A673 (cell line): ENCODE data around the gene PMPCA. TPM values are rescaled to one million over a fixed set of nuclear protein-coding genes. Genes with fewer than 3 reads are reported as not detected.

Experiments used
- BruUV-seq: library from RNA; stranded (reverse); fragments of 400-500 nt; replicated peaks from 2 replicates; lab custom pipeline; 2021; lab: Mats Ljungman, UMichigan
- CTCF ChIA-PET: fragments of 300-600 bp; sonication (Branson Sonifier 250); formaldehyde crosslinking; loops from one replicate; lab custom pipeline; 2022; ENCODE audit warnings: antibody characterized with exemption; lab: Charles Lee
- POLR2A ChIA-PET: fragments of 300-600 bp; sonication (Branson Sonifier 250); formaldehyde crosslinking; loops from one replicate; lab custom pipeline; 2022; ENCODE audit warnings: antibody characterized with exemption; ENCODE audit not compliant: low non-redundant PET; lab: Charles Lee
- DNase-seq: peaks from one replicate; pipeline ENCODE4 v3.0.0-alpha.2; 2015; ENCODE audit warnings: low spot score
- H3K27ac ChIP-seq: fragments of 200-600 bp; sonication (generic); 2 replicates; pipeline ENCODE4 v1.5.1; 2016; ENCODE audit warnings: mixed run types, low read depth, mild to moderate bottlenecking, mixed read lengths, antibody characterized with exemption, low read length; ENCODE audit not compliant: poor library complexity, severe bottlenecking
- H3K27me3 ChIP-seq: fragments of 200-600 bp; sonication (generic); replicated peaks from 2 replicates; pipeline ENCODE4 v1.6.1; 2017; ENCODE audit warnings: mixed run types, low read depth, mild to moderate bottlenecking, mixed read lengths, antibody characterized with exemption, low read length; ENCODE audit not compliant: insufficient read depth, poor library complexity
- H3K36me3 ChIP-seq: fragments of 200-600 bp; sonication (generic); 2 replicates; pipeline ENCODE4 v1.6.1; 2016; ENCODE audit warnings: mixed run types, mild to moderate bottlenecking, mixed read lengths, antibody characterized with exemption, low read length; ENCODE audit not compliant: insufficient read depth, poor library complexity, severe bottlenecking
- H3K4me1 ChIP-seq: fragments of 200-600 bp; sonication (generic); 2 replicates; pipeline ENCODE4 v1.6.1; 2017; ENCODE audit warnings: mixed run types, mild to moderate bottlenecking, mixed read lengths, antibody characterized with exemption, low read length; ENCODE audit not compliant: insufficient read depth, poor library complexity, severe bottlenecking
- H3K4me3 ChIP-seq: fragments of 200-600 bp; sonication (generic); 2 replicates; pipeline ENCODE4 v1.5.1; 2016; ENCODE audit warnings: low read depth, mixed run types, mild to moderate bottlenecking, mixed read lengths, low read length; ENCODE audit not compliant: poor library complexity, severe bottlenecking
- H3K9me3 ChIP-seq: fragments of 200-600 bp; sonication (generic); 2 replicates; pipeline ENCODE4 v1.6.1; 2016; ENCODE audit warnings: mixed run types, low read depth, mild to moderate bottlenecking, mixed read lengths, antibody characterized with exemption, low read length; ENCODE audit not compliant: poor library complexity, severe bottlenecking
- EZH2 ChIP-seq: fragments of 200-600 bp; sonication (generic); IDR thresholded peaks from 2 replicates; pipeline ENCODE4 v1.6.1; 2017; ENCODE audit warnings: borderline replicate concordance, low read depth, mild to moderate bottlenecking, mixed read lengths, antibody characterized with exemption, low read length; ENCODE audit not compliant: poor library complexity, severe bottlenecking
- intact Hi-C: fragments of 100-400 bp; cut with micrococcal nuclease; formaldehyde crosslinking; loops from one replicate; pipeline ENCODE4 v1.10.0; 2022; ENCODE audit not compliant: unreplicated experiment
- total RNA-seq: library from RNA; stranded (reverse); gene quantifications from 2 replicates; pipeline ENCODE4 v1.2.3, GENCODE V29; 2021
- TF ChIP-seq, protein P1 (sequence below): fragments of 300-800, 200-600 bp; sonication (generic); conservative IDR thresholded peaks from 2 replicates; pipeline ENCODE4 v1.5.1; 2017; ENCODE audit warnings: low read depth, mild to moderate bottlenecking, antibody characterized with exemption, low read length, moderate library complexity, mixed read lengths

PMPCA gene
- total RNA-seq, 1 experiment from 2014 or later = 94.8 TPM

DNA sequence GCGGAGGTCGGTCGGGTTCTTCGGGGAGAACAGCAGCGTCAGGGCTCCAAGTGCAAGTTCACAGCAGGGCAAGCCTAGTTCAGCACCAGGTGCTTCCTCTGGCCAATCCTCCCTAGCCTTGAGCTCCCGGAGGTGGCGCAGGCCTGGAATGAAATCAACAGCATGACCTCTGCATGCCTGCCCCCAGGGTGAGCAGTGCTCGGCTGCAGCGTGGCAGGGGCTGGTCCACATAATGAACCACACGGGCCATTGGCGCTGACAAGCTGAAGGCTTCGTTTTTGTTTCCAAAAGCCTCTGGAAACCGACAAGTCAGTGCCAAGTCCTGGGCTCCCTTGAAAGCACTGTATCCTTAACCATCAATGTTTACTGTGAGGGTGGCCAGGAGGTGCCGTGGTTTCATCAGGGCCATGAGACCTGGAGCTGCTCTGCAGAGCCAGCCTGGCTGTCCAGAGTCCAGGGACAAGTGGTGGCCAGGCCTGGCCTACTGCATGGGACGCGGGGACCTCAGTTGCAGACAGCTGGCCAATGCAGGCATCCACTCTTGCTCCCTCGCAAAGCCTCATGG lies 31.3 kb downstream of the PMPCA start:
- Histone ChIP-seq H3K9me3 (no peaks in the 10 kb centered on the region), H3K27ac (no peak overlapping the region), H3K36me3 (peaks cover 52% of the 10 kb centered on the region), H3K27me3 (no peaks in the 10 kb centered on the region), H3K4me1 (peaks cover 15% of the 10 kb centered on the region), H3K4me3 (no peak overlapping the region)
- no TSS peak for BruUV-seq
- intact Hi-C loops = no loop called here
- ChIA-PET CTCF (no interaction called here), POLR2A (no interaction called here)
- no peak for TF ChIP-seq EZH2
- TF ChIP-seq, protein P1, sequence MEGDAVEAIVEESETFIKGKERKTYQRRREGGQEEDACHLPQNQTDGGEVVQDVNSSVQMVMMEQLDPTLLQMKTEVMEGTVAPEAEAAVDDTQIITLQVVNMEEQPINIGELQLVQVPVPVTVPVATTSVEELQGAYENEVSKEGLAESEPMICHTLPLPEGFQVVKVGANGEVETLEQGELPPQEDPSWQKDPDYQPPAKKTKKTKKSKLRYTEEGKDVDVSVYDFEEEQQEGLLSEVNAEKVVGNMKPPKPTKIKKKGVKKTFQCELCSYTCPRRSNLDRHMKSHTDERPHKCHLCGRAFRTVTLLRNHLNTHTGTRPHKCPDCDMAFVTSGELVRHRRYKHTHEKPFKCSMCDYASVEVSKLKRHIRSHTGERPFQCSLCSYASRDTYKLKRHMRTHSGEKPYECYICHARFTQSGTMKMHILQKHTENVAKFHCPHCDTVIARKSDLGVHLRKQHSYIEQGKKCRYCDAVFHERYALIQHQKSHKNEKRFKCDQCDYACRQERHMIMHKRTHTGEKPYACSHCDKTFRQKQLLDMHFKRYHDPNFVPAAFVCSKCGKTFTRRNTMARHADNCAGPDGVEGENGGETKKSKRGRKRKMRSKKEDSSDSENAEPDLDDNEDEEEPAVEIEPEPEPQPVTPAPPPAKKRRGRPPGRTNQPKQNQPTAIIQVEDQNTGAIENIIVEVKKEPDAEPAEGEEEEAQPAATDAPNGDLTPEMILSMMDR = no peak
- DNase-seq = no peak

DNA sequence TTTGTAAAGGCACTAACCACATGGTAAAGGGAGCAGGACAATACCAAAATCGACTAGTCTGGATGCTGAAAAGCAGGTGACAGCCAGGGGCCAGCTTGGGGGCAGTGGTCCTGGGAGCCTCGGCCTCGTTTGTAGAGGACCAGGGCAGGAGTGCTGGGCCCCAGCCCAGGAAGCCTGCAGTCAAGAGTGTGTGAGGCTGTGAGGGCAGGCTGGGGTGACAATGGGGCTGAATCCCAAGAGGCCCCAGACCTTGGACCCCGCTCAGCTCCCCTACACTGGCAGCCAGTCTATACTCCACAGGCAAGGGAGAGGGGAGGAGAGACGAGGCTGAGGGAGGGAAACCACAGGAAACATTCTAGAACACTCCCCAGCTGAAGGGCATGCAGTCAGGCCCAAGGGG lies 31.8 kb downstream of the PMPCA start:
- TF ChIP-seq EZH2 = no peak
- TF ChIP-seq, protein P1 = no peak
- DNase-seq = no peak
- ChIA-PET POLR2A (no interaction called here), CTCF (no interaction called here)
- H3K4me1 ChIP-seq = peaks cover 10% of the 10 kb centered on the region
- no peaks in the 10 kb centered on the region for H3K9me3 ChIP-seq
- intact Hi-C loops = no loop called here
- no TSS peak for BruUV-seq
- peaks cover 57% of the 10 kb centered on the region for H3K36me3 ChIP-seq
- H3K27ac ChIP-seq = no peak overlapping the region
- no peak overlapping the region for H3K4me3 ChIP-seq
- no peaks in the 10 kb centered on the region for H3K27me3 ChIP-seq

DNA sequence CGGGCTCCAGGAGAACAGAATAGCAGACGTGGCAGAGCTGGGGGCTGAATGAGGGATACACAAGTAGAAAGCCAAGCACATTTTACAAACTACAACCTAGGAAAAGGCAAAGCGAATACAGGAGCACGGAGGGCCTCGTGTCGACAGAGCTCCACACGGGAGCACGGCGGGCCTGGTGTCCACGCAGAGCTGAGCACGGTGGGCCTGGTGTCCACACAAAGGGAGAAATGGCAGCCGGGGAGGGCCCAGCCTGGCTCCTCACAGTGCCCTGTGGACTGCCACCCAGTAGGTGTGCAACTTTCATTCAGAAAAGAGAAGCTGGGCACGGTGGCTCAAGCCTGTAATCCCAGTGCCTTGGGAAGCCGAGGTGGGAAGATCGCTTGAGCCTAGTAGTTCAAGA lies 32.6 kb downstream of the PMPCA start:
- BruUV-seq = no TSS peak
- Histone ChIP-seq H3K36me3 (peaks cover 65% of the 10 kb centered on the region), H3K9me3 (no peaks in the 10 kb centered on the region), H3K4me1 (peaks cover 4% of the 10 kb centered on the region), H3K27me3 (no peaks in the 10 kb centered on the region), H3K27ac (no peak overlapping the region), H3K4me3 (no peak overlapping the region)
- CTCF ChIA-PET = interaction anchor here (0.5 kb wide), 1 partner anchor 55 kb away, joined by 3 read pairs; no protein-coding TSS in a partner anchor
- no peak for DNase-seq
- intact Hi-C loops = no loop called here
- TF ChIP-seq, protein P1 = no peak
- TF ChIP-seq EZH2 = no peak
- POLR2A ChIA-PET = no interaction called here
